Diencephalon (tissue), 1 donor: ENCODE data around the gene MAP2. TPM values are rescaled to one million over a fixed set of nuclear protein-coding genes. Genes with fewer than 3 reads are reported as not detected.

ENCODE experiments used
- small RNA-seq: library from RNA; depleted of rRNA; stranded (forward); fragments of <200 nt; gene quantifications from one replicate; pipeline ENCODE3, GENCODE V24; 2014
- total RNA-seq: library from RNA; depleted of rRNA; stranded (reverse); fragments of >200 nt; gene quantifications from one replicate; pipeline ENCODE4 v1.2.3, GENCODE V29; 2014

MAP2 gene
- total RNA-seq: 911 TPM

GRCh38 chr2:209423562-209424198 is at the start of gene MAP2:
Gene MAP2 (plus strand): TSS chr2:209424047. CDS start chr2:209653171, 229,124 bp downstream.

GRCh38 chr2:209771474-209772289 is 347.8 kb downstream of the MAP2 start, which contains the start of gene UNC80:
Gene UNC80 (plus strand): TSS chr2:209771832. CDS start chr2:209772073, 241 bp downstream.

Small RNA genes within 50 kb of the gene (small RNA-seq; reads per million reads assigned to genes)
- not detected for gene RNA5SP118
